ENCODE results near the gene SAMHD1. TPM values are rescaled to one million over a fixed set of nuclear protein-coding genes. Genes with fewer than 3 reads are reported as not detected.
"Not testable (repeated sequence)": the region's sequence is repeated elsewhere in the genome, so short reads cannot be mapped to it uniquely, and the experiment has no call there.

SAMHD1 gene
- total and polyA plus RNA-seq, 4 donors = 85.0 to 165 (median 127) TPM

DNA sequence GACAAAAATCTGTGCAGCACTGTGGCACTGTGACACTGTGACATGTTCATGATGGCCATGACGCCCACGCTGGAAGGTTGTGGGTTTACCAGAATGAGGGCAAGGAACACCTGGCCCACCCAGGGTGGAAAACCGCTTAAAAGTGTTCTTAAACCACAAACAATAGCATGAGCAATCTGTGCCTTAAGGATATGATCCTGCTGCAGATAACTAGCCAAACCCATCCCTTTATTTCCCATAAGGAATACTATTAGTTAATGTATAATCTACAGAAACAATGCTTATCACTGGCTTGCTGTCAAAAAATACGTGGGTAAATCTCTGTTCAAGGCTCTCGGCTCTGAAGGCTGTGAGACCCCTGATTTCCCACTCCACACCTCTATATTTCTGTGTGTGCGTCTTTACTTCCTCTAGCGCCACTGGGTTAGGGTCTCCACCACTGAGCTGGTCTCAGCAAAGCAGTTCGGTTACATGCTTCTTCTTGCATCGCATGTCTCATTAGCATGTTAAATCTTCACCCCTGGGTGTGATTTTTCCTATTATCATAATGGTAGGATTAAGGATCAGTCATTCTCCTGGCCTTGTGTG, 10.9 kb upstream of the SAMHD1 start:
- H3K36me3 ChIP-seq (ENCODE audit: control insufficient read depth in 1 of 2, insufficient read depth in 2 of 2, low read length in 1 of 2); ATAC-seq (ENCODE audit: low FRiP score); H3K4me1 ChIP-seq (ENCODE audit: control insufficient read depth in 1 of 2, insufficient read depth in 2 of 2, low read length in 2 of 2); H3K27me3 ChIP-seq (ENCODE audit: control insufficient read depth in 1 of 2, insufficient read depth in 2 of 2, low read length in 1 of 2); H3K4me3 ChIP-seq (ENCODE audit: low read length in 2 of 2); intact Hi-C loops (cut with DNase I); DNase-seq; H3K27ac ChIP-seq (ENCODE audit: low read depth in 1 of 2, low read length in 2 of 2); H3K9me3 ChIP-seq (ENCODE audit: control insufficient read depth, low read length): not testable (repeated sequence)
- 82 to 84% methylated on average over 9 of the region's 9 CpGs for WGBS, 2 donors

DNA sequence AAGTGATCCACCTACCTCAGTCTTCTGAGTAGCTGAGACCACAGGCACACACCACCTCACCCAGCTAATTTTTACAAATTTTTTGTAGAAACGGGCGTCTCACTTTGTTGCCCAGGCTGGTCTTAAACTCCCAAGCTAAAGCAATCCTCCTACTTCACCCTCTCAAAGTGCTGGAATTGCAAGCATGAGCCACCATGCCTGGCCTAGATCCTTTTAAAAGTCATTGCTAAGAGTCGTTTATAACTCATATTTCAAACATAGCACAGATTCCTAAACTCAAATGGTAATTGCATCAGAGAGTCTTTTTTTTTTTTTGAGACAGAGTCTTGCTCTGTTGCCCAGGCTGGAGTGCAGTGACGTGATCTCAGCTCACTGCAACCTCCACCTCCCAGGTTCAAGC, 7.7 kb upstream of the SAMHD1 start:
- no peak overlapping the region for H3K4me3 ChIP-seq (ENCODE audit: low read length in 2 of 2)
- no peaks in the 10 kb centered on the region for H3K4me1 ChIP-seq (ENCODE audit: control insufficient read depth in 1 of 2, insufficient read depth in 2 of 2, low read length in 2 of 2)
- H3K27me3 ChIP-seq (ENCODE audit: control insufficient read depth in 1 of 2, insufficient read depth in 2 of 2, low read length in 1 of 2) = no peaks in the 10 kb centered on the region
- ATAC-seq (ENCODE audit: low FRiP score) (no peak), DNase-seq (no peak)
- intact Hi-C loops (cut with DNase I) = loop anchor here in 1 of 2 donors (5.0 kb wide), 1 partner anchor 507 kb away; no protein-coding TSS in a partner anchor
- WGBS, 2 donors = 45 to 51% methylated on average over 4 of the region's 4 CpGs
- H3K9me3 ChIP-seq (ENCODE audit: control insufficient read depth, low read length) = no peaks in the 10 kb centered on the region
- no peak overlapping the region for H3K27ac ChIP-seq (ENCODE audit: low read depth in 1 of 2, low read length in 2 of 2)
- H3K36me3 ChIP-seq (ENCODE audit: control insufficient read depth in 1 of 2, insufficient read depth in 2 of 2, low read length in 1 of 2) = no peaks in the 10 kb centered on the region

GRCh38 chr20:36957875-36958667, 6.6 kb upstream of the SAMHD1 start:
- no peaks in the 10 kb centered on the region for H3K27me3 ChIP-seq (ENCODE audit: control insufficient read depth in 1 of 2, insufficient read depth in 2 of 2, low read length in 1 of 2)
- no peak overlapping the region for H3K27ac ChIP-seq (ENCODE audit: low read depth in 1 of 2, low read length in 2 of 2)
- no peak overlapping the region for H3K4me3 ChIP-seq (ENCODE audit: low read length in 2 of 2)
- ATAC-seq (ENCODE audit: low FRiP score) (peak; percentile 61), DNase-seq (peak in 1 of 2 donors; percentile 21)
- no peaks in the 10 kb centered on the region for H3K36me3 ChIP-seq (ENCODE audit: control insufficient read depth in 1 of 2, insufficient read depth in 2 of 2, low read length in 1 of 2)
- intact Hi-C loops (cut with DNase I) = loop anchor here in 1 of 2 donors (5.0 kb wide), 1 partner anchor 506 kb away; no protein-coding TSS in a partner anchor
- H3K9me3 ChIP-seq (ENCODE audit: control insufficient read depth, low read length) = no peaks in the 10 kb centered on the region
- WGBS, 2 donors = 91 to 92% methylated on average over 10 of the region's 10 CpGs
- H3K4me1 ChIP-seq (ENCODE audit: control insufficient read depth in 1 of 2, insufficient read depth in 2 of 2, low read length in 2 of 2) = no peaks in the 10 kb centered on the region

DNA sequence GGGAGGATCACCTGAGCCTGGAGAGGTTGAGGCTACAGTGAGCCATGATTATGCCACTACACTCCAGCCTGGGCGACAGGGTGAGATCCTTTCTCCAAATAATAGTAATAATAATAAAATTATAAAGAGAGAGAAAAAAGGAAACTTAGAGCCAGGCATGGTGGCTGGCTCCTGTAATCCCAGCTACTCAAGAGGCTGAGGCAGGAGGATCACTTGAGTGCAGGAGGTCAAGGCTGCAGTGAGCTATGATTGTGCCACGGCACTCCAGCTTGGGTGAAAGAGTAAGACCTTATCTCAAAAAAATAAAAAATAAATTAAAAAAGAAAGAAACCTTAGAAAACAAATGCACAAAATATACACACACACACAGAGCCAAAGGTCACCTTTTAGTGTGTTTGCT, 5.2 kb upstream of the SAMHD1 start:
- Histone ChIP-seq H3K27ac (ENCODE audit: low read depth in 1 of 2, low read length in 2 of 2) (no peak overlapping the region), H3K27me3 (ENCODE audit: control insufficient read depth in 1 of 2, insufficient read depth in 2 of 2, low read length in 1 of 2) (no peaks in the 10 kb centered on the region), H3K4me3 (ENCODE audit: low read length in 2 of 2) (no peak overlapping the region), H3K9me3 (ENCODE audit: control insufficient read depth, low read length) (no peaks in the 10 kb centered on the region), H3K36me3 (ENCODE audit: control insufficient read depth in 1 of 2, insufficient read depth in 2 of 2, low read length in 1 of 2) (no peaks in the 10 kb centered on the region), H3K4me1 (ENCODE audit: control insufficient read depth in 1 of 2, insufficient read depth in 2 of 2, low read length in 2 of 2) (no peaks in the 10 kb centered on the region)
- DNase-seq = peak in 1 of 2 donors; percentile 10
- WGBS, 2 donors = 86 to 87% methylated on average over 2 of the region's 2 CpGs
- intact Hi-C loops (cut with DNase I) = loop anchor here in 1 of 2 donors (5.0 kb wide), 1 partner anchor 504 kb away; no protein-coding TSS in a partner anchor
- ATAC-seq (ENCODE audit: low FRiP score) = no peak

DNA sequence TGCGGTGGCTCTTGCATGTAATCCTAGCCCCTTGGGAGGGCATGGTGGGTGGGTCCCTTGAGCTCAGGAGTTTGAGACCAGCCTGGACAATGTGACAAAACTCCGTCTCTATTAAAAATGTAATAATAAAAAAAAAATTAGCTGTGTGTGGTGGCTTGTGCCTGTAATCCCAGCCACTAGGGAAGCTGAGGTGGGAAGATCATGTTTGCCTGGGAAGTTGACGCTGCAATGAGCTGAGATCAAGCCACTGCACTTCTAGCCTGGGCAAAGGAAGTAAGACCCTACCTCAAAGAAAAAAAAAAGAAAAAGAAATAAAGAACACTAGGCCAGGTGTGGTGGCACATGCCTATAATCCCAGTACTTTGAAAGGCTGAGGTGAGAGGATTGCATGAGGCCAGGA, 4.5 kb upstream of the SAMHD1 start:
- Histone ChIP-seq H3K27ac (ENCODE audit: low read depth in 1 of 2, low read length in 2 of 2) (no peak overlapping the region), H3K27me3 (ENCODE audit: control insufficient read depth in 1 of 2, insufficient read depth in 2 of 2, low read length in 1 of 2) (no peaks in the 10 kb centered on the region), H3K9me3 (ENCODE audit: control insufficient read depth, low read length) (no peaks in the 10 kb centered on the region), H3K4me3 (ENCODE audit: low read length in 2 of 2) (no peak overlapping the region), H3K4me1 (ENCODE audit: control insufficient read depth in 1 of 2, insufficient read depth in 2 of 2, low read length in 2 of 2) (no peaks in the 10 kb centered on the region), H3K36me3 (ENCODE audit: control insufficient read depth in 1 of 2, insufficient read depth in 2 of 2, low read length in 1 of 2) (no peaks in the 10 kb centered on the region)
- 62 to 69% methylated on average over 3 of the region's 3 CpGs for WGBS, 2 donors
- ATAC-seq (ENCODE audit: low FRiP score) (no peak), DNase-seq (peak in 1 of 2 donors; percentile 14)
- intact Hi-C loops (cut with DNase I) = loop anchor here in 1 of 2 donors (5.0 kb wide), 1 partner anchor 504 kb away; no protein-coding TSS in a partner anchor

DNA sequence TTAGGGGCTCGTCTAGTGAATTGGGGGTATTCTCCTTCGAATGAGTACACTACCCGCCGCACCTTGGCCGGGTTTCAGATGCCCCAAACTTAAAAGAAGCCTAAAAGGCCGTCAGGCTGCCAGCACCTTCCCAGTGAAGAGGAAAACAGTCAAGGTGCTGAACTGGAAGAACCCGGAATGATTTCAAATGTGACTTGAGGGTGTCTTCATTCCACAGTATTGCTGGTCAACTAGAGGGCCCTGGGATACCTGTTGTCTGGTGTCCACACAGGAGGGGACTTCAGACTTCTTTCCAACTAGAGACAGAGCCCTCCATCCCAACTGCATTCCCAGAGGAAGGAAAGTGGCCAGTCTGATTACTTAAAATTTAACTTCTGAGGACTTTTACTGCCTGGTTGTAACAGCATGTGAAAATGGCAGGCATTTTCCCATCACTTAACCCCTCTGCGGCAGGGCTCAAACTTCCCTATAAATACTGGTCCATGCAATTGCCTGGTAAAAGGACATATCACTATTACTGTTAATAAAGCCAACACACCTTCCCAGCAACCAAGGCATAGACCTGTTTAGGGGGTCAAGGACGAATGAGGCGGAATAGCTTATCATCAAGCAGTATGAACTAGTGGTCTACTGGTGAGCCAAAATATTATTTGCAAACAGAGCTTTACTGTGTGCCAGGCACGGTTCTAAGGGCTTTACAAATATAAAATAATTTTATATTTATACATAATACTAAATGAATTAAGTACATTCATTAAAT, 651 bp upstream of the SAMHD1 start:
- Histone ChIP-seq H3K36me3 (ENCODE audit: control insufficient read depth in 1 of 2, insufficient read depth in 2 of 2, low read length in 1 of 2) (no peaks in the 10 kb centered on the region), H3K4me1 (ENCODE audit: control insufficient read depth in 1 of 2, insufficient read depth in 2 of 2, low read length in 2 of 2) (no peaks in the 10 kb centered on the region)
- intact Hi-C loops (cut with DNase I) = no loop called here

DNA sequence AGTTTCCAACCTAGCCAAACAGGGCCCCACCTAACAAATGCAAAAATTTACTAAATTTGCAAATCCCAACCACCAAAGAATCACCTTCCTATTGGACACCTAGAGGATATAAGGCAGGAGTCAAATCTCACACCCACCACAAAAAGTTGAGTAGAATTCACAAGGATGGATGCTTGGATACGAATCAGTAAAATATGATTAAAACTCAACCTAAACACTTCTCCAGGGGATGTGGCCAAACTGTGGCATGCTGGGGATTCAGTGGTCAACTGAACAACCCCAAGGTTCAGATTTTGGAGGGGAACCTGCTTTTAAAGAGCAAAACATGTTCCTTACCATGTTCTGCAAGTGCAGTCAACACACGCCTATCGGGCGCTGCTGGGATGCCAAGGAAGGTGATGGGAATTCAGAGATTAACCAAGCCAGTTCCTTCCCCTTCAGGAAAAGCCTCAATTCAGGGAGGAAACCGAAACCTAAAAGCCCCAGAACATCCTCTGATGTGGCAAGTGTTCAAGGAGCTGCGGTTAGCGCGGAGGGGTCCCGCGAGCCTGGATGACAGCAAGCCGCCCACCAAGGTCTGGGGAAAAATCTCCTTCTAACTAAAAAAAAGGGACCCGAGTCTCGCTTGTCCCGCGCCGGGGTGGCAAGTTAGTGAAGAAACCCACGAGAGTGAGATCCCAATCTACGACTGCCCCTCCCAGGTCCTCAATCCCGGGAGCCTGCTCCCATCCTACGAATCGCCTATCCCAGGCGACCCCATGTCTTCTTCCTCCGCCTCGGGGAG, 902 bp downstream of the SAMHD1 start:
- H3K36me3 ChIP-seq (ENCODE audit: control insufficient read depth in 1 of 2, insufficient read depth in 2 of 2, low read length in 1 of 2) = no peaks in the 10 kb centered on the region
- no peaks in the 10 kb centered on the region for H3K4me1 ChIP-seq (ENCODE audit: control insufficient read depth in 1 of 2, insufficient read depth in 2 of 2, low read length in 2 of 2)
- H3K9me3 ChIP-seq (ENCODE audit: control insufficient read depth, low read length) = no peaks in the 10 kb centered on the region
- intact Hi-C loops (cut with DNase I) = no loop called here
- H3K4me3 ChIP-seq (ENCODE audit: low read length in 2 of 2) = peak overlapping the region; percentile 60 to 71
- 1 to 2% methylated on average over 24 of the region's 24 CpGs for WGBS, 2 donors
- peak; percentile 65 to 79 for DNase-seq
- peak; percentile 9 for ATAC-seq (ENCODE audit: low FRiP score)
- peak overlapping the region in 1 of 2 donors; percentile 38 for H3K27ac ChIP-seq (ENCODE audit: low read depth in 1 of 2, low read length in 2 of 2)
- H3K27me3 ChIP-seq (ENCODE audit: control insufficient read depth in 1 of 2, insufficient read depth in 2 of 2, low read length in 1 of 2) = no peaks in the 10 kb centered on the region

More for the DNA sequence above, 651 bp upstream of the SAMHD1 start:
- H3K4me3 ChIP-seq (ENCODE audit: low read length in 2 of 2) = peak overlapping the region; percentile 42 to 71
- 33 to 35% methylated on average over 11 of the region's 11 CpGs for WGBS, 2 donors
- H3K9me3 ChIP-seq (ENCODE audit: control insufficient read depth, low read length) = no peaks in the 10 kb centered on the region
- DNase-seq (no peak), ATAC-seq (ENCODE audit: low FRiP score) (no peak)
- peak overlapping the region in 1 of 2 donors; percentile 58 for H3K27ac ChIP-seq (ENCODE audit: low read depth in 1 of 2, low read length in 2 of 2)
- H3K27me3 ChIP-seq (ENCODE audit: control insufficient read depth in 1 of 2, insufficient read depth in 2 of 2, low read length in 1 of 2) = no peaks in the 10 kb centered on the region

- ATAC-seq (ENCODE audit: low FRiP score) (no peak), DNase-seq (no peak)
- Histone ChIP-seq H3K9me3 (ENCODE audit: control insufficient read depth, low read length) (no peaks in the 10 kb centered on the region), H3K27ac (ENCODE audit: low read depth in 1 of 2, low read length in 2 of 2) (no peak overlapping the region), H3K27me3 (ENCODE audit: control insufficient read depth in 1 of 2, insufficient read depth in 2 of 2, low read length in 1 of 2) (no peaks in the 10 kb centered on the region), H3K4me1 (ENCODE audit: control insufficient read depth in 1 of 2, insufficient read depth in 2 of 2, low read length in 2 of 2) (peaks cover 0 to 6% of the 10 kb centered on the region in 2 donors), H3K4me3 (ENCODE audit: low read length in 2 of 2) (no peak overlapping the region), H3K36me3 (ENCODE audit: control insufficient read depth in 1 of 2, insufficient read depth in 2 of 2, low read length in 1 of 2) (peaks cover 0 to 1% of the 10 kb centered on the region in 2 donors)
- intact Hi-C loops (cut with DNase I) = no loop called here
- 85 to 95% methylated on average over 1 of the region's 1 CpG for WGBS, 2 donors
These were observed 10.1 kb downstream of the SAMHD1 start for GRCh38 chr20:36941401-36941835.

All from aorta (tissue), 5 donors.